GM21619 (cell line): ENCODE measurements around the gene PROK1.
"Not testable (repeated sequence)": the region's sequence is repeated elsewhere in the genome, so short reads cannot be mapped to it uniquely, and the experiment has no call there.

Experiments
- ATAC-seq: cut with Tn5 transposase; IDR thresholded peaks from one replicate; pipeline ENCODE4 v1.9.1; 2021; ENCODE audit not compliant: unreplicated experiment

The PROK1 gene

GRCh38 chr1:110433213-110433612 lies 17.7 kb upstream of the PROK1 start:
- ATAC-seq: no peak

- no peak for ATAC-seq
Observed at GRCh38 chr1:110433803-110434202, 17.1 kb upstream of the PROK1 start.

- no peak for ATAC-seq
Observed at GRCh38 chr1:110434946-110435345, 16.0 kb upstream of the PROK1 start.

- ATAC-seq: no peak
Observed at GRCh38 chr1:110436635-110437034, 14.3 kb upstream of the PROK1 start.

- not testable (repeated sequence) for ATAC-seq
Observed at GRCh38 chr1:110437645-110438299, 13.2 kb upstream of the PROK1 start.

GRCh38 chr1:110438893-110439292 lies 12.1 kb upstream of the PROK1 start:
- ATAC-seq: no peak

- ATAC-seq: not testable (repeated sequence)
Observed at GRCh38 chr1:110439873-110440272, 11.1 kb upstream of the PROK1 start.

- no peak for ATAC-seq
Observed at GRCh38 chr1:110440877-110441276, 10.1 kb upstream of the PROK1 start.

GRCh38 chr1:110441888-110442287 lies 9.1 kb upstream of the PROK1 start:
- ATAC-seq: no peak

GRCh38 chr1:110443451-110443850 lies 7.5 kb upstream of the PROK1 start:
- no peak for ATAC-seq

GRCh38 chr1:110444561-110444960 lies 6.4 kb upstream of the PROK1 start:
- no peak for ATAC-seq

- ATAC-seq: no peak
Observed at GRCh38 chr1:110449661-110450651, 993 bp upstream of the PROK1 start.

GRCh38 chr1:110452330-110452729 lies 1.4 kb downstream of the PROK1 start:
- no peak for ATAC-seq

GRCh38 chr1:110453829-110454228 lies 2.9 kb downstream of the PROK1 start:
- ATAC-seq: no peak

GRCh38 chr1:110454328-110454727 lies 3.4 kb downstream of the PROK1 start:
- no peak for ATAC-seq

GRCh38 chr1:110455151-110455550 lies 4.2 kb downstream of the PROK1 start:
- ATAC-seq: no peak

GRCh38 chr1:110457206-110457605 lies 6.3 kb downstream of the PROK1 start:
- no peak for ATAC-seq

GRCh38 chr1:110460253-110461220 lies 9.6 kb downstream of the PROK1 start:
- no peak for ATAC-seq

- ATAC-seq: no peak
Observed at GRCh38 chr1:110462093-110462492, 11.1 kb downstream of the PROK1 start.

- ATAC-seq: no peak
Observed at GRCh38 chr1:110462964-110463363, 12.0 kb downstream of the PROK1 start.

- no peak for ATAC-seq
Observed at GRCh38 chr1:110463725-110464124, 12.8 kb downstream of the PROK1 start.
